H9 (cell line): ENCODE data around the gene C8G. TPM values are rescaled to one million over a fixed set of nuclear protein-coding genes. Genes with fewer than 3 reads are reported as not detected.

Experiments used
- DNase-seq: peaks from one replicate; pipeline ENCODE4 v3.0.0-alpha.2; 2017
- H2AFZ ChIP-seq: one replicate; pipeline ENCODE4 v1.6.1; 2013; ENCODE audit warnings: mild to moderate bottlenecking, low read length, control low read depth, moderate library complexity
- H2AK5ac ChIP-seq: 2 replicates; pipeline ENCODE4 v1.6.1; 2013; ENCODE audit warnings: low read length, control low read depth, mixed read lengths; ENCODE audit not compliant: insufficient read length
- H2BK120ac ChIP-seq: one replicate; pipeline ENCODE4 v1.6.1; 2013; ENCODE audit warnings: low read depth, mild to moderate bottlenecking, low read length, control low read depth, inconsistent platforms; ENCODE audit not compliant: poor library complexity, severe bottlenecking
- H2BK12ac ChIP-seq: 2 replicates; pipeline ENCODE4 v1.6.1; 2013; ENCODE audit warnings: low read length, control low read depth, mixed read lengths, low read depth; ENCODE audit not compliant: insufficient read length
- H2BK15ac ChIP-seq: 2 replicates; pipeline ENCODE4 v1.6.1; 2013; ENCODE audit warnings: low read depth, low read length, control low read depth
- H2BK20ac ChIP-seq: one replicate; pipeline ENCODE4 v1.6.1; 2013; ENCODE audit warnings: low read depth, mild to moderate bottlenecking, low read length, control low read depth, inconsistent platforms; ENCODE audit not compliant: poor library complexity, severe bottlenecking
- H2BK5ac ChIP-seq: 2 replicates; pipeline ENCODE4 v1.6.1; 2013; ENCODE audit warnings: low read length, control low read depth, mixed read lengths; ENCODE audit not compliant: insufficient read length
- H3K14ac ChIP-seq: 2 replicates; pipeline ENCODE4 v1.6.1; 2013; ENCODE audit warnings: low read length, control low read depth; ENCODE audit not compliant: insufficient read depth
- H3K18ac ChIP-seq: 2 replicates; pipeline ENCODE4 v1.6.1; 2013; ENCODE audit warnings: low read depth, mild to moderate bottlenecking, mixed read lengths, low read length, control low read depth; ENCODE audit not compliant: insufficient read length
- H3K23ac ChIP-seq: 2 replicates; pipeline ENCODE4 v1.6.1; 2013; ENCODE audit warnings: low read length, control low read depth, mixed read lengths, low read depth; ENCODE audit not compliant: insufficient read length
- H3K23me2 ChIP-seq: 2 replicates; pipeline ENCODE4 v1.6.1; 2013; ENCODE audit warnings: low read depth, mild to moderate bottlenecking, mixed read lengths, low read length, control low read depth; ENCODE audit not compliant: insufficient read length, poor library complexity, severe bottlenecking
- H3K27ac ChIP-seq: 2 replicates; pipeline ENCODE4 v1.5.1; 2013; ENCODE audit warnings: low read length, control low read depth, mixed read lengths, low read depth; ENCODE audit not compliant: insufficient read length
- H3K27me3 ChIP-seq: 2 replicates; pipeline ENCODE4 v1.6.1; 2013; ENCODE audit warnings: low read length, control low read depth, inconsistent platforms; ENCODE audit not compliant: insufficient read depth
- H3K4ac ChIP-seq: 2 replicates; pipeline ENCODE4 v1.6.1; 2013; ENCODE audit warnings: low read depth, mild to moderate bottlenecking, control low read depth, inconsistent platforms, low read length, moderate library complexity
- H3K4me1 ChIP-seq: 2 replicates; pipeline ENCODE4 v1.6.1; 2013; ENCODE audit warnings: low read length, control low read depth, inconsistent platforms; ENCODE audit not compliant: insufficient read depth
- H3K4me2 ChIP-seq: 2 replicates; pipeline ENCODE4 v1.6.1; 2013; ENCODE audit warnings: low read length, control low read depth, mixed read lengths; ENCODE audit not compliant: insufficient read length, insufficient read depth
- H3K56ac ChIP-seq: 2 replicates; pipeline ENCODE4 v1.6.1; 2013; ENCODE audit warnings: low read depth, mild to moderate bottlenecking, mixed read lengths, low read length, control low read depth; ENCODE audit not compliant: insufficient read length
- H3K79me1 ChIP-seq: 2 replicates; pipeline ENCODE4 v1.6.1; 2013; ENCODE audit warnings: low read depth, mild to moderate bottlenecking, moderate library complexity, low read length, control low read depth, inconsistent platforms; ENCODE audit not compliant: insufficient read depth, poor library complexity, severe bottlenecking
- H3K79me2 ChIP-seq: 2 replicates; pipeline ENCODE4 v1.6.1; 2013; ENCODE audit warnings: low read length, control low read depth, inconsistent platforms; ENCODE audit not compliant: insufficient read depth
- H3K9ac ChIP-seq: 2 replicates; pipeline ENCODE4 v1.6.1; 2013; ENCODE audit warnings: low read length, control low read depth, mixed read lengths; ENCODE audit not compliant: insufficient read length; ENCODE audit errors: extremely low read depth
- H3K9me3 ChIP-seq: one replicate; pipeline ENCODE4 v1.6.1; 2013; ENCODE audit warnings: low read depth, low read length, inconsistent platforms; ENCODE audit not compliant: control insufficient read depth
- H3T11ph ChIP-seq: one replicate; pipeline ENCODE4 v1.6.1; 2013; ENCODE audit warnings: mild to moderate bottlenecking, low read length, control low read depth, inconsistent platforms
- H4K20me1 ChIP-seq: one replicate; pipeline ENCODE4 v1.6.1; 2013; ENCODE audit not compliant: control insufficient read depth, insufficient read length, insufficient read depth
- H4K5ac ChIP-seq: 2 replicates; pipeline ENCODE4 v1.6.1; 2013; ENCODE audit warnings: low read depth, mild to moderate bottlenecking, mixed read lengths, low read length, control low read depth; ENCODE audit not compliant: insufficient read length
- H4K8ac ChIP-seq: replicated peaks from 2 replicates; pipeline ENCODE4 v1.6.1; 2013; ENCODE audit warnings: low read length, control low read depth, mixed read lengths, low read depth; ENCODE audit not compliant: insufficient read length
- H4K91ac ChIP-seq: 2 replicates; pipeline ENCODE4 v1.6.1; 2013; ENCODE audit warnings: low read depth, mild to moderate bottlenecking, moderate library complexity, mixed read lengths, low read length, control low read depth; ENCODE audit not compliant: insufficient read length
- H3K27ac Mint-ChIP-seq, 3 experiments: 2 replicates in 2 of 3; 3 replicates in 1 of 3; pipeline ENCODE4 v1.8.0; 2020 to 2021; ENCODE audit warnings: mixed read lengths in 3 of 3, mild to moderate bottlenecking in 1 of 3, moderate library complexity in 1 of 3
- H3K27me3 Mint-ChIP-seq: 2 replicates; pipeline ENCODE4 v1.8.0; 2021; ENCODE audit warnings: low read depth, mild to moderate bottlenecking, moderate library complexity, mixed read lengths
- H3K36me3 Mint-ChIP-seq, 3 experiments: 2 replicates in 2 of 3; 3 replicates in 1 of 3; pipeline ENCODE4 v1.8.0; 2020 to 2021; ENCODE audit warnings: low read depth in 3 of 3, mixed read lengths in 3 of 3; ENCODE audit not compliant: insufficient read depth in 1 of 3
- H3K4me1 Mint-ChIP-seq, 2 experiments: 2 replicates each; pipeline ENCODE4 v1.8.0; 2020; ENCODE audit warnings: mixed read lengths in 2 of 2
- H3K4me3 Mint-ChIP-seq, 2 experiments: 2 replicates in 1 of 2; 3 replicates in 1 of 2; pipeline ENCODE4 v1.8.0; 2020 to 2021; ENCODE audit warnings: mild to moderate bottlenecking in 2 of 2, mixed read lengths in 2 of 2, moderate library complexity in 1 of 2
- H3K9me3 Mint-ChIP-seq, 2 experiments: 2 replicates in 1 of 2; 3 replicates in 1 of 2; pipeline ENCODE4 v1.8.0; 2020; ENCODE audit warnings: mild to moderate bottlenecking in 2 of 2, mixed read lengths in 2 of 2, moderate library complexity in 1 of 2
- CTCF ChIP-seq: fragments of 200-600 bp; sonication (generic); conservative IDR thresholded peaks from 3 replicates; pipeline ENCODE4 v1.8.0; 2021; ENCODE audit warnings: antibody characterized with exemption, mild to moderate bottlenecking
- WGBS: extraction: QIAGEN DNeasy Blood & Tissue Kit; methylation state at CpG from one replicate; pipeline ENCODE4 v1.1.7; 2013; ENCODE audit warnings: missing lambda C conversion rate, low lambda C conversion rate, mixed read lengths; ENCODE audit not compliant: insufficient read length; ENCODE audit errors: extremely low coverage; 5-methylcytosine and 5-hydroxymethylcytosine counted together
- total RNA-seq: library from RNA; stranded (reverse); gene quantifications from 2 replicates; pipeline ENCODE4 v1.2.1, GENCODE V29; 2021

The C8G gene
- total RNA-seq, 1 experiment from 2014 or later, result 0.96 TPM

DNA sequence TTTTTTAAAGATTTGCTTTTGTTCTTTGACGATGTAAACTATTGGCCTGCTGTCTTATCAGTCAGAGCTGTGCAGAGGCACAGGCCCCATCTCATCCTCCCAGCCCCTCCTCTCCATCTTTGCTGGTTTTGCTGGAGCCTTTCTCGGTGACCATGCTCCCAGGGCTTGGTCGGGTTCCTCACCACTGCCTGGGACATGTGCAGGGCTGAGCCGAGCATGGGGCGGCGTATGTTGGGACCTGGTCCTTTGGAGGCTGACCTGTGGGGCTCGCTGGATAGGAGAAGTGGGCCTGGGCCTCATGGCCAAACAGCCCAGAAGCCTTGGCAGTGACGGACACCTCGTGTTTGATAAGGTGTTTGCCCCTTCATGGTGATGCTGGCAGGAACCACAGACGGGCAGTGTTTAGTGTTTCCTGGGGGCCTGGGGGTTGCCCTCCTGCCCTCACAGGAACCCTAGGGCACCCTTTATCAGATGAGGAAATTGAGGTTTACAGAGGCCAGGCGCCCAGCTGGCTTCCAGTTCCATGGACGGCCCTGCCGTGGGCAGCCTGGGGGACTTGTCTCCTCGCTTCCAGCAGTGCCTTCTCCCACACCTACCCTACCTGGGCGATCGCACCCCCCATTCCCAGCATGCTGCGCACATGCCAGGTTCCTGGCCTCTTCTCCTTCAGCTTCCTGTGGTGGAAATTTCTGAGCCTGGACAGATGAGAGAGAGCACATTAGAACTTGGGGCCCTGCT lies 31.2 kb upstream of the C8G start:
- Histone ChIP-seq H2AFZ (no peak overlapping the region), H3K23ac (no peak overlapping the region), H2BK20ac (no peak overlapping the region), H3K27ac (no peak overlapping the region), H3K9me3 (no peaks in the 10 kb centered on the region), H2AK5ac (no peak overlapping the region), H3T11ph (no peak overlapping the region), H3K9ac (no peak overlapping the region), H4K8ac (no peak overlapping the region), H4K5ac (no peak overlapping the region), H2BK5ac (no peak overlapping the region), H3K18ac (no peak overlapping the region), H3K23me2 (no peaks in the 10 kb centered on the region), H3K79me2 (no peaks in the 10 kb centered on the region), H4K91ac (no peak overlapping the region), H3K14ac (no peak overlapping the region), H3K4ac (no peak overlapping the region), H2BK120ac (no peak overlapping the region), H2BK15ac (no peak overlapping the region), H3K79me1 (peaks cover 3% of the 10 kb centered on the region), H3K4me1 (no peaks in the 10 kb centered on the region), H3K27me3 (no peaks in the 10 kb centered on the region), H3K56ac (no peak overlapping the region), H3K4me2 (no peak overlapping the region), H4K20me1 (no peaks in the 10 kb centered on the region), H2BK12ac (no peak overlapping the region)
- Mint-ChIP-seq H3K36me3 (peaks cover 25 to 61% (median 51%) of the 10 kb centered on the region in 3 experiments; a peak in 6 of 7 replicates), H3K27me3 (no peaks in the 10 kb centered on the region), H3K27ac (peak overlapping the region in 2 of 3 experiments; percentile 52 to 86; a peak in 2 of 7 replicates), H3K9me3 (no peaks in the 10 kb centered on the region), H3K4me3 (no peak overlapping the region), H3K4me1 (no peaks in the 10 kb centered on the region)
- no peak for TF ChIP-seq CTCF
- DNase-seq, result peak; percentile 21
- WGBS, result no CpG with 5 or more reads among the region's 17 CpGs
